ENCODE measurements around the gene KRTAP9-4. TPM values are rescaled to one million over a fixed set of nuclear protein-coding genes. Genes with fewer than 3 reads are reported as not detected.
"Not testable (repeated sequence)": the region's sequence is repeated elsewhere in the genome, so short reads cannot be mapped to it uniquely, and the experiment has no call there.

The KRTAP9-4 gene
- total RNA-seq, 4 donors from 2014 or later = not detected

DNA sequence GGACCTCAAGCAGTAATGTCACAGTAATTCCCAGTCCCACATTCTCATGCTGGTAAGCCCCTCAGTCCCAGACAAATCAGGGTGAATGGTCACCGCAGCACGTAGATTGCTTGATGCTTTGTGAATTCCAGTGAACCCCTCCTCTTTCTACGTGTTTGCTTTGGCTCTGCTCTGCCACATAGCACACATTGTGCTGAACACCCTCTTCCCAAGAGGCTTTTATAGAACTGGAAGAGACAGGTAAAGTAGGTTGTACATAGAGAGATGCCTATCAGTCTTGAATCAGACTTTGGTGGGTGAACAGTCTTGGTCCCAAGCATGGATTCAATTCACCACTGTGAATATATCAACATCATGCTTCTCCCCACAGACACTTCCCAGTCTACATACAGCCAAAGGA, 15.1 kb downstream of the KRTAP9-4 start:
- Histone ChIP-seq H3K36me3 (no peaks in the 10 kb centered on the region), H3K4me3 (no peak overlapping the region), H3K27me3 (peaks cover 10% of the 10 kb centered on the region), H3K27ac (no peak overlapping the region), H3K4me1 (no peaks in the 10 kb centered on the region), H3K9me3 (no peaks in the 10 kb centered on the region)
- ATAC-seq = no peak
- 81 to 88% methylated on average over 1 to 3 of the region's 3 CpGs for WGBS, 2 donors (ENCODE audit: low coverage in 1 of 2)
- TF ChIP-seq POLR2A (IDR thresholded peaks at IDR 0.05) (no peak), POLR2AphosphoS5 (IDR thresholded peaks at IDR 0.05) (no peak), EP300 (IDR thresholded peaks at IDR 0.05) (no peak)
- TF ChIP-seq, protein P1, sequence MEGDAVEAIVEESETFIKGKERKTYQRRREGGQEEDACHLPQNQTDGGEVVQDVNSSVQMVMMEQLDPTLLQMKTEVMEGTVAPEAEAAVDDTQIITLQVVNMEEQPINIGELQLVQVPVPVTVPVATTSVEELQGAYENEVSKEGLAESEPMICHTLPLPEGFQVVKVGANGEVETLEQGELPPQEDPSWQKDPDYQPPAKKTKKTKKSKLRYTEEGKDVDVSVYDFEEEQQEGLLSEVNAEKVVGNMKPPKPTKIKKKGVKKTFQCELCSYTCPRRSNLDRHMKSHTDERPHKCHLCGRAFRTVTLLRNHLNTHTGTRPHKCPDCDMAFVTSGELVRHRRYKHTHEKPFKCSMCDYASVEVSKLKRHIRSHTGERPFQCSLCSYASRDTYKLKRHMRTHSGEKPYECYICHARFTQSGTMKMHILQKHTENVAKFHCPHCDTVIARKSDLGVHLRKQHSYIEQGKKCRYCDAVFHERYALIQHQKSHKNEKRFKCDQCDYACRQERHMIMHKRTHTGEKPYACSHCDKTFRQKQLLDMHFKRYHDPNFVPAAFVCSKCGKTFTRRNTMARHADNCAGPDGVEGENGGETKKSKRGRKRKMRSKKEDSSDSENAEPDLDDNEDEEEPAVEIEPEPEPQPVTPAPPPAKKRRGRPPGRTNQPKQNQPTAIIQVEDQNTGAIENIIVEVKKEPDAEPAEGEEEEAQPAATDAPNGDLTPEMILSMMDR (IDR thresholded peaks at IDR 0.05) = no peak

DNA sequence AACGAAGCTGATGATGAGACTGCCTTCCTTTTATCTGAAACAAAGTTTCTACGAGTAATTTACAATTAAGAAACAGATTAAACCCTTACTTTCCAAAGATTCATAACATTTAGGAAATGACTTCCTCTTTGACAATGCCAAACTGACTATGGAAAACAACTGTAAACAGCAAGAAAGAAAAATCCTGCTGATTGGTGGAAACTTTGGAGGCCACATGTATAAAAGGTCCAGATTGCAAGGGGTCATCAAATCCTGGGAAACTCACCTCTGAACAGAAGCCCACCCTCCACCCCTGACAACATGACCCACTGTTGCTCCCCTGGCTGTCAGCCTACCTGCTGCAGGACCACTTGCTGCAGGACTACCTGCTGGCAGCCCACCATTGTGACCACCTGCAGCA, 15.6 kb downstream of the KRTAP9-4 start, which contains the start of gene KRTAP9-6:
TSS of gene KRTAP9-6 (plus strand) at position 301 of the 400 bp plus-strand sequence. CDS start at position 301, 0 bp downstream.
- Histone ChIP-seq H3K4me3 (no peak within 1 kb of the TSS), H3K27ac (no peak within 1 kb of the TSS), H3K27me3 (peaks cover 10% of the 10 kb centered on the region), H3K9me3 (no peaks in the 10 kb centered on the region), H3K36me3 (no peaks in the 10 kb centered on the region), H3K4me1 (no peaks in the 10 kb centered on the region)
- no peak for TF ChIP-seq POLR2A (IDR thresholded peaks at IDR 0.05)
- TF ChIP-seq EP300 (IDR thresholded peaks at IDR 0.05) = no peak
- no peak for TF ChIP-seq POLR2AphosphoS5 (IDR thresholded peaks at IDR 0.05)
- TF ChIP-seq, protein P1 (IDR thresholded peaks at IDR 0.05) = no peak
- no peak for ATAC-seq
- WGBS, 2 donors (ENCODE audit: low coverage in 1 of 2) = 38 to 70% methylated on average over 2 of the region's 2 CpGs

DNA sequence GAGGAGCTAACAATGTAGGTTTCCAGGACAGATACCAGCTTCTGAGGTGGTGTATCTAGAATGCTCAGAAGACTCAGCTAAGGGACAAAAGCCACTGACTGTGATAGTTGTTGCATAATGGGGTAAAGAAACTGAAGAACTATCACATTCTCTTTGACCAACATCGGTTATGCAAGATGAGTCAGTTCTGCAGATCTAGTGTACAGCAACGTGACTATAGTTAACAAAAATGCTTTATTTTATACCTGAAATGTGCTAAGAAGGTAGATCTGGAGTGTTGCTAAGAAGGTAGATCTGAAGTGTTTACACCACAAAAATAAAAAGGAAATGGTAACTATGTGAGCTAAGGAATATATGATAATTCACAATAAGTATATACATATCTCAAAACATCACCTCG, 18.2 kb downstream of the KRTAP9-4 start:
- Histone ChIP-seq H3K4me1 (no peaks in the 10 kb centered on the region), H3K9me3 (no peaks in the 10 kb centered on the region), H3K27me3 (peaks cover 10% of the 10 kb centered on the region), H3K4me3 (no peak overlapping the region), H3K36me3 (no peaks in the 10 kb centered on the region), H3K27ac (no peak overlapping the region)
- WGBS, 2 donors (ENCODE audit: low coverage in 1 of 2) = 80% methylated on average over 1 of the region's 3 CpGs; no CpG with 5 or more reads in 1 of the 2 donors
- no peak for TF ChIP-seq EP300 (IDR thresholded peaks at IDR 0.05)
- no peak for TF ChIP-seq POLR2A (IDR thresholded peaks at IDR 0.05)
- TF ChIP-seq POLR2AphosphoS5 (IDR thresholded peaks at IDR 0.05) = no peak
- TF ChIP-seq, protein P1 (IDR thresholded peaks at IDR 0.05) = no peak
- ATAC-seq = no peak

DNA sequence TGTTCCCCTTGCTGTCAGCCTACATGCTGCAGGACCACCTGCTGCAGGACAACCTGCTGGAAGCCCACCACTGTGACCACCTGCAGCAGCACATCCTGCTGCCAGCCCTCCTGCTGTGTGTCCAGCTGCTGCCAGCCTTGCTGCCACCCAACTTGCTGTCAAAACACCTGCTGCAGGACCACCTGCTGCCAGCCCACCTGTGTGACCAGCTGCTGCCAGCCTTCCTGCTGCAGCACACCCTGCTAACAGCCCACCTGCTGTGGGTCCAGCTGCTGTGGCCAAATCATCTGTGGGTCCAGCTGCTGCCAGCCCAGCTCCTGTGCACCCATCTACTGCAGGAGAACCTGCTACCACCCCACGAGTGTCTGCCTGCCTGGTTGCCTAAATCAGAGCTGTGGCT, 21.8 kb downstream of the KRTAP9-4 start:
- ATAC-seq, H3K27me3 ChIP-seq, H3K9me3 ChIP-seq, H3K4me1 ChIP-seq, H3K4me3 ChIP-seq, H3K36me3 ChIP-seq, H3K27ac ChIP-seq: not testable (repeated sequence)
- WGBS, 2 donors (ENCODE audit: low coverage in 1 of 2) = no CpG with 5 or more reads among the region's 1 CpG

DNA sequence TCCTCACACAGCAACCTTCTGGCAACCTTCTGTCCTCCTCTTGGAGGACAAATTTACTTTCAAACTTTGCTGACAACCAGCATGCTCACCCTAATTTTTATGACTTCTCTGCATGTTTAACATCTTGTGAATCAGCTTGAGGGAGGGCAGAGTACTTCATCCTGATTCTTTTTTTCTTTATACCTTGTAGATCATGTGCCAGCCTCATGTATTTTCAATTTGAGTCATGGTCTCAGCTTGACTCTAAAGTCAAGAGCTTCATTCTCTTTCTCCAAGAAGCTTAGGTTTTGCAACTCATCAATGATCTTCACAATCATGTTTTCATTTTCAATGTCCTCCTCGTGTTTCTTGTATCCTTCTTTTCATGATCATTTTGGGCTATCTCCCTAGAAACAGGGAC, 22.4 kb downstream of the KRTAP9-4 start:
- H3K4me1 ChIP-seq = no peaks in the 10 kb centered on the region

DNA sequence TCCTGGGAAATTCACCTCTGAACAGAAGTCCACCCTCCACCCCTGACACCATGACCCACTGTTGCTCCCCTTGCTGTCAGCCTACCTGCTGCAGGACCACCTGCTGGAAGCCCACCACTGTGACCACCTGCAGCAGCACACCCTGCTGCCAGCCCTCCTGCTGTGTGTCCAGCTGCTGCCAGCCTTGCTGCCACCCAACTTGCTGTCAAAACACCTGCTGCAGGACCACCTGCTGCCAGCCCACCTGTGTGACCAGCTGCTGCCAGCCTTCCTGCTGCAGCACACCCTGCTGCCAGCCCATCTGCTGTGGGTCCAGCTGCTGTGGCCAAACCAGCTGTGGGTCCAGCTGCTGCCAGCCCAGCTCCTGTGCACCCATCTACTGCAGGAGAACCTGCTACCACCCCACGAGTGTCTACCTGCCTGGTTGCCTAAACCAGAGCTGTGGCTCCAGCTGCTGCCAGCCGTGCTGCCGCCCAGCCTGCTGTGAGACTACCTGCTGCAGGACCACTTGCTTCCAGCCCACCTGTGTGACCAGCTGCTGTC, 26.2 kb downstream of the KRTAP9-4 start, which contains the start of gene KRTAP9-7:
TSS of gene KRTAP9-7 (plus strand) at position 51 of the 543 bp plus-strand sequence. CDS start at position 51, 0 bp downstream.
- peaks cover 10% of the 10 kb centered on the region for H3K27me3 ChIP-seq
- ATAC-seq, H3K9me3 ChIP-seq, H3K36me3 ChIP-seq, H3K4me3 ChIP-seq, H3K27ac ChIP-seq, H3K4me1 ChIP-seq: not testable (repeated sequence)
- WGBS, 2 donors (ENCODE audit: low coverage in 1 of 2) = no CpG with 5 or more reads among the region's 3 CpGs

More for the DNA sequence above, 22.4 kb downstream of the KRTAP9-4 start:
- ATAC-seq = no peak
- H3K27me3 ChIP-seq = peaks cover 5% of the 10 kb centered on the region
- no peak overlapping the region for H3K4me3 ChIP-seq
- no peaks in the 10 kb centered on the region for H3K9me3 ChIP-seq
- no CpG with 5 or more reads among the region's 1 CpG for WGBS, 2 donors (ENCODE audit: low coverage in 1 of 2)
- H3K27ac ChIP-seq = no peak overlapping the region
- TF ChIP-seq EP300 (IDR thresholded peaks at IDR 0.05) (no peak), POLR2A (IDR thresholded peaks at IDR 0.05) (no peak), POLR2AphosphoS5 (IDR thresholded peaks at IDR 0.05) (no peak)
- TF ChIP-seq, protein P1 (IDR thresholded peaks at IDR 0.05) = no peak
- H3K36me3 ChIP-seq = no peaks in the 10 kb centered on the region

Measured in gastroesophageal sphincter (tissue), 4 donors.